ENCODE measurements around the gene RRAGC. TPM values are rescaled to one million over a fixed set of nuclear protein-coding genes. Genes with fewer than 3 reads are reported as not detected.

Gene RRAGC
- total RNA-seq, 1 donor from 2014 or later, result 6.2 TPM

- Histone ChIP-seq H3K36me3 (no peaks in the 10 kb centered on the region), H3K4me1 (no peaks in the 10 kb centered on the region), H3K9me3 (peaks cover 0 to 10% of the 10 kb centered on the region in 2 donors), H3K27me3 (no peaks in the 10 kb centered on the region), H3K27ac (no peak overlapping the region), H3K4me3 (no peak overlapping the region)
- no peak for DNase-seq (ENCODE audit: low spot score in 2 of 2)
- TF ChIP-seq CTCF (IDR thresholded peaks at IDR 0.05), result no peak
- intact Hi-C loops (cut with DNase I), result no loop called here
Observed at GRCh38 chr1:38790422-38791163, 69.0 kb downstream of the RRAGC start.

- Histone ChIP-seq H3K36me3 (no peaks in the 10 kb centered on the region), H3K4me3 (no peak overlapping the region), H3K9me3 (peaks cover 0 to 10% of the 10 kb centered on the region in 2 donors), H3K4me1 (no peaks in the 10 kb centered on the region), H3K27ac (no peak overlapping the region), H3K27me3 (no peaks in the 10 kb centered on the region)
- intact Hi-C loops (cut with DNase I), result no loop called here
- no peak for DNase-seq (ENCODE audit: low spot score in 2 of 2)
- no peak for TF ChIP-seq CTCF (IDR thresholded peaks at IDR 0.05)
Observed at GRCh38 chr1:38789498-38790169, 69.9 kb downstream of the RRAGC start.

GRCh38 chr1:38788341-38789336 lies 70.9 kb downstream of the RRAGC start:
- no peaks in the 10 kb centered on the region for H3K4me1 ChIP-seq
- TF ChIP-seq CTCF (IDR thresholded peaks at IDR 0.05), result no peak
- no peak for DNase-seq (ENCODE audit: low spot score in 2 of 2)
- H3K9me3 ChIP-seq, result peaks cover 0 to 9% of the 10 kb centered on the region in 2 donors
- intact Hi-C loops (cut with DNase I), result no loop called here
- no peak overlapping the region for H3K27ac ChIP-seq
- no peak overlapping the region for H3K4me3 ChIP-seq
- no peaks in the 10 kb centered on the region for H3K27me3 ChIP-seq
- H3K36me3 ChIP-seq, result no peaks in the 10 kb centered on the region

Other genes with a start within 250 kb of the RRAGC start
- 0.64 TPM for gene MYCBP, start 13.6 kb upstream of the RRAGC start, total RNA-seq
- not detected for gene GJA9, start 21.8 kb upstream of the RRAGC start, total RNA-seq
- not detected for gene RHBDL2, start 82.1 kb upstream of the RRAGC start, total RNA-seq
- 29.6 TPM for gene AKIRIN1, start 131.5 kb upstream of the RRAGC start, total RNA-seq
- 194 TPM for gene NDUFS5, start 166.6 kb upstream of the RRAGC start, total RNA-seq